Liver (tissue), 3 donors: Measurements from ENCODE around the gene WIPF2.

Experiments used
- HNF4G ChIP-seq: IDR thresholded peaks from 2 replicates; pipeline ENCODE4 v1.6.1; 2016; ENCODE audit warnings: antibody characterized with exemption
- RAD21 ChIP-seq, 2 donors: IDR thresholded peaks; 2 replicates each; pipeline ENCODE4 v1.6.1; 2016; ENCODE audit warnings: antibody characterized with exemption in 2 of 2, mild to moderate bottlenecking in 2 of 2
- RXRA ChIP-seq, 2 donors: IDR thresholded peaks; 2 replicates each; pipeline ENCODE4 v1.6.1; 2017 to 2018; ENCODE audit warnings: antibody characterized with exemption in 2 of 2, mild to moderate bottlenecking in 1 of 2
- TF ChIP-seq, protein P1 (sequence below): fragments of 150-350 bp; IDR thresholded peaks from 2 replicates; pipeline ENCODE4 v1.5.1; 2017; ENCODE audit warnings: improper control_type of control experiment, low read depth, low read length; ENCODE audit not compliant: missing input control
- TF ChIP-seq, protein P2 (sequence below): IDR thresholded peaks from 2 replicates; pipeline ENCODE4 v1.6.1; 2016; ENCODE audit warnings: antibody characterized with exemption
- TF ChIP-seq, protein P3 (sequence below): IDR thresholded peaks from 2 replicates; pipeline ENCODE4 v1.6.1; 2016; ENCODE audit warnings: antibody characterized with exemption
- donor health status: healthy.
- donor health status: healthy.

DNA sequence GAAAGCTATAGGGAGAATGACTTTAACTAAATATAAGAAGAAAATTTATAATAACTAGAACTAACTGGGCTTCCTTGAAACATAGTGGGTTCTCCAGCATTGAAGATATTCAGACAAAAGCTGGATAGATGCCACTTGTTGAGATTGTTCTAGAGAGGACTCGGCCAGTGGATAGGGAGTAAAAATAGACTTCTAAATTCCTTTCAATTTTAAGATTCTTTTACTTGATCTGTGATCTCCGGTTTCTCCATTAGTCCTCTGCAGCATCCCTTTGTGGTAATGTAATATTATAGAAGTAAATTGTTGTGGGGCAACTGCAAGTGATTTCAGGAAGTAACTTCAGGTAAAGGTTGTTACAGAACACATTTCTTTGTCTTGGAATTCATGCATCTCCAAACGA lies 79.6 kb downstream of the WIPF2 start:
- TF ChIP-seq, protein P1, sequence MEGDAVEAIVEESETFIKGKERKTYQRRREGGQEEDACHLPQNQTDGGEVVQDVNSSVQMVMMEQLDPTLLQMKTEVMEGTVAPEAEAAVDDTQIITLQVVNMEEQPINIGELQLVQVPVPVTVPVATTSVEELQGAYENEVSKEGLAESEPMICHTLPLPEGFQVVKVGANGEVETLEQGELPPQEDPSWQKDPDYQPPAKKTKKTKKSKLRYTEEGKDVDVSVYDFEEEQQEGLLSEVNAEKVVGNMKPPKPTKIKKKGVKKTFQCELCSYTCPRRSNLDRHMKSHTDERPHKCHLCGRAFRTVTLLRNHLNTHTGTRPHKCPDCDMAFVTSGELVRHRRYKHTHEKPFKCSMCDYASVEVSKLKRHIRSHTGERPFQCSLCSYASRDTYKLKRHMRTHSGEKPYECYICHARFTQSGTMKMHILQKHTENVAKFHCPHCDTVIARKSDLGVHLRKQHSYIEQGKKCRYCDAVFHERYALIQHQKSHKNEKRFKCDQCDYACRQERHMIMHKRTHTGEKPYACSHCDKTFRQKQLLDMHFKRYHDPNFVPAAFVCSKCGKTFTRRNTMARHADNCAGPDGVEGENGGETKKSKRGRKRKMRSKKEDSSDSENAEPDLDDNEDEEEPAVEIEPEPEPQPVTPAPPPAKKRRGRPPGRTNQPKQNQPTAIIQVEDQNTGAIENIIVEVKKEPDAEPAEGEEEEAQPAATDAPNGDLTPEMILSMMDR, result no peak
- TF ChIP-seq RXRA (IDR thresholded peaks at IDR 0.05), result no peak
- TF ChIP-seq, protein P2, sequence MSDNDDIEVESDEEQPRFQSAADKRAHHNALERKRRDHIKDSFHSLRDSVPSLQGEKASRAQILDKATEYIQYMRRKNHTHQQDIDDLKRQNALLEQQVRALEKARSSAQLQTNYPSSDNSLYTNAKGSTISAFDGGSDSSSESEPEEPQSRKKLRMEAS, result no peak
- TF ChIP-seq, protein P3, sequence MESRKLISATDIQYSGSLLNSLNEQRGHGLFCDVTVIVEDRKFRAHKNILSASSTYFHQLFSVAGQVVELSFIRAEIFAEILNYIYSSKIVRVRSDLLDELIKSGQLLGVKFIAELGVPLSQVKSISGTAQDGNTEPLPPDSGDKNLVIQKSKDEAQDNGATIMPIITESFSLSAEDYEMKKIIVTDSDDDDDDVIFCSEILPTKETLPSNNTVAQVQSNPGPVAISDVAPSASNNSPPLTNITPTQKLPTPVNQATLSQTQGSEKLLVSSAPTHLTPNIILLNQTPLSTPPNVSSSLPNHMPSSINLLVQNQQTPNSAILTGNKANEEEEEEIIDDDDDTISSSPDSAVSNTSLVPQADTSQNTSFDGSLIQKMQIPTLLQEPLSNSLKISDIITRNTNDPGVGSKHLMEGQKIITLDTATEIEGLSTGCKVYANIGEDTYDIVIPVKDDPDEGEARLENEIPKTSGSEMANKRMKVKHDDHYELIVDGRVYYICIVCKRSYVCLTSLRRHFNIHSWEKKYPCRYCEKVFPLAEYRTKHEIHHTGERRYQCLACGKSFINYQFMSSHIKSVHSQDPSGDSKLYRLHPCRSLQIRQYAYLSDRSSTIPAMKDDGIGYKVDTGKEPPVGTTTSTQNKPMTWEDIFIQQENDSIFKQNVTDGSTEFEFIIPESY, result no peak
- no peak for TF ChIP-seq RAD21 (IDR thresholded peaks at IDR 0.05)
- TF ChIP-seq HNF4G, result no peak
